Osteoblast (primary cell): ENCODE results near the gene COL27A1. TPM values are rescaled to one million over a fixed set of nuclear protein-coding genes. Genes with fewer than 3 reads are reported as not detected.

Experiments used
- DNase-seq: peaks from one replicate; pipeline ENCODE4 v3.0.0; 2011; ENCODE audit warnings: low spot score, mixed read lengths; ENCODE audit not compliant: insufficient read length; ENCODE audit errors: missing footprints
- H2AFZ ChIP-seq: 2 replicates; pipeline ENCODE4 v1.6.0; 2011; ENCODE audit warnings: mild to moderate bottlenecking, low read length
- H3K27ac ChIP-seq: 2 replicates; pipeline ENCODE4 v1.5.1; 2011; ENCODE audit warnings: mild to moderate bottlenecking, low read depth, low read length, moderate library complexity
- H3K27me3 ChIP-seq: 2 replicates; pipeline ENCODE4 v1.6.0; 2012; ENCODE audit warnings: mild to moderate bottlenecking, control low read depth, inconsistent platforms, low read length, moderate library complexity; ENCODE audit not compliant: insufficient read depth
- H3K36me3 ChIP-seq: 2 replicates; pipeline ENCODE4 v1.5.1; 2011; ENCODE audit warnings: mild to moderate bottlenecking, low read length, control low read depth, moderate library complexity; ENCODE audit not compliant: insufficient read depth
- H3K4me1 ChIP-seq: 2 replicates; pipeline ENCODE4 v1.5.1; 2011; ENCODE audit warnings: mild to moderate bottlenecking, low read length, control low read depth, moderate library complexity; ENCODE audit not compliant: insufficient read depth
- H3K4me2 ChIP-seq: 2 replicates; pipeline ENCODE4 v1.6.0; 2011; ENCODE audit warnings: mild to moderate bottlenecking, low read length; ENCODE audit not compliant: insufficient read depth
- H3K4me3 ChIP-seq: fragments of 200-600 bp; sonication (generic); 3 replicates; pipeline ENCODE4 v1.5.1; 2012; ENCODE audit warnings: mild to moderate bottlenecking, low read length, inconsistent platforms; ENCODE audit not compliant: insufficient read depth
- H3K79me2 ChIP-seq: 2 replicates; pipeline ENCODE4 v1.6.0; 2012; ENCODE audit warnings: mild to moderate bottlenecking, low read length, control low read depth, inconsistent platforms; ENCODE audit not compliant: insufficient read depth
- H3K9me3 ChIP-seq: 2 replicates; pipeline ENCODE4 v1.5.1; 2011; ENCODE audit warnings: low read depth, low read length, control low read depth
- H4K20me1 ChIP-seq: 2 replicates; pipeline ENCODE4 v1.6.0; 2012; ENCODE audit warnings: mild to moderate bottlenecking, low read length, control low read depth; ENCODE audit not compliant: insufficient read depth
- CTCF ChIP-seq: IDR thresholded peaks from 2 replicates; pipeline ENCODE4 v1.5.1; 2011; ENCODE audit warnings: mild to moderate bottlenecking, low read depth, low read length, moderate library complexity; ENCODE audit errors: extremely low read depth
- total RNA-seq: library from RNA; depleted of rRNA; stranded (reverse); fragments of >200 nt; gene quantifications from 2 replicates; pipeline ENCODE4 v1.2.3, GENCODE V29; 2012

COL27A1 gene
- total RNA-seq, 1 donor: 10.1 TPM

DNA sequence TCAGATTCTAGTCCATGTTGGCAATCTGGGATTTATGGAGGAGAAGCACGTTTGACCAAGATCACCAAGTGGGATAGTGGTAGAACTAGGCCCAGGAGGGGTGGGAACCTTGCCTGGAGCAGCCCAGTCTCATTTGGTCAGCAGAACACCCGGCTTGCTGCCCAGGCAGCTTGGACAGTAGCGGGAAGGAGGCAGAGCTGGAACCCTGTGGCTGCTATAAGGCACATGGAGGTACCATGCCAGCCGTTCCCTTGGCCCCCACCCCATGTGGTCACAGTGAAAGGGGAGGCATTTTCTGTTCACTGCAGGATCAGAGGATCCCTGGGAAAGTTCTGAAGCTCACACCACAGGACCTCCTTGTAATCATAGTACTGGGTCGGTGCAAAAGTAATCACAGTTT, 92.2 kb downstream of the COL27A1 start:
- no peak for TF ChIP-seq CTCF
- no peak overlapping the region for H3K27ac ChIP-seq

GRCh38 chr9:114248299-114248707, 93.0 kb downstream of the COL27A1 start:
- no peak for DNase-seq
- Histone ChIP-seq H3K4me2 (no peak overlapping the region), H3K27me3 (no peaks in the 10 kb centered on the region), H2AFZ (no peak overlapping the region), H3K36me3 (no peaks in the 10 kb centered on the region), H3K79me2 (no peaks in the 10 kb centered on the region), H3K4me3 (no peak overlapping the region), H3K9me3 (no peaks in the 10 kb centered on the region), H3K4me1 (peaks cover 8% of the 10 kb centered on the region), H3K27ac (no peak overlapping the region), H4K20me1 (no peaks in the 10 kb centered on the region)
- TF ChIP-seq CTCF: no peak

More for the DNA sequence above, 92.2 kb downstream of the COL27A1 start:
- Histone ChIP-seq H3K4me1 (peaks cover 8% of the 10 kb centered on the region), H2AFZ (no peak overlapping the region), H3K79me2 (no peaks in the 10 kb centered on the region), H3K4me3 (no peak overlapping the region), H4K20me1 (no peaks in the 10 kb centered on the region), H3K36me3 (no peaks in the 10 kb centered on the region), H3K27me3 (no peaks in the 10 kb centered on the region), H3K9me3 (no peaks in the 10 kb centered on the region), H3K4me2 (no peak overlapping the region)
- no peak for DNase-seq

DNA sequence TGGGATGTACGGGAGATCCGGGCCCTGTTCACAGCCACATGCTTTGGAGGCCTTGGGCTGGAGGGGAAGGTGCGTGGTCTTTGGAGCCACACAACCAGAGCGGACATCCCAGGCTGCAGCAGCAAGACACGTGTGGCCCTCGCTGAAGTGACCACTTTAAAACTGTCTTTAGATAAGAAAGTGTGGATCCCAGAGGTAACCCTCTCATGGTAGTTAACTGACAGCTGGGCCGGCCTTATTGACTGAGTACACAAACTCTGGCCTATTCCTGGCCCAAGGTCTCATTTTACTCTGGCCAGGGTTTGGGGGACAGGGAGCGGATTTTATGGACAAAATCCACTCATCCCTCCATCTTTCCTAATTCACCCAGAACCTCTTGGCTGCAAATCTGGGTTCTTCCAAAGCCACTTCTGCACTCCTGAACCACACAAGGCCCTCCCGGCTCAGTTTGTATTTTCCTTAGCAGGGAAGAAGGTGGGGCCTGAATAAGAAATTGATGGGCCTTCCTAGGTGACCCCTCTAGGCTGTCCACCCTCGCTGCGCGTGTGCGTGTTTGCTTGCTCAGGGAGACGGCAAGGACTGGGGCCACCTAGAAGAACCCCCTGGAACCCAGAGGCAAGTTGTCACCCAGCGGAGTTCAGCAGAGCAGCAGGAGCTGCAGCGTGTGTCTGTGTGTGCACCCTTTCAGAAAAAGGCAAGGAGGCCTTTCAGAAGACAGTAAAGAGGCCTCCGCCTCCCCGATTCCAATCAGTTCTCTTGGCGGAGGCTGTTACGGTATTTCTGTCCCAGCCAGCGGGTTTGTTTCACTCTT, 94.3 kb downstream of the COL27A1 start:
- TF ChIP-seq CTCF: no peak
- no peak overlapping the region for H3K27ac ChIP-seq

GRCh38 chr9:114250235-114250568, 94.9 kb downstream of the COL27A1 start:
- H3K4me1 ChIP-seq: peaks cover 8% of the 10 kb centered on the region
- H3K4me2 ChIP-seq: peak overlapping the region; percentile 55
- TF ChIP-seq CTCF: no peak
- H4K20me1 ChIP-seq: no peaks in the 10 kb centered on the region
- H3K27me3 ChIP-seq: no peaks in the 10 kb centered on the region
- H2AFZ ChIP-seq: peak overlapping the region; percentile 76
- no peaks in the 10 kb centered on the region for H3K36me3 ChIP-seq
- DNase-seq: peak; percentile 97
- no peaks in the 10 kb centered on the region for H3K79me2 ChIP-seq
- H3K9me3 ChIP-seq: no peaks in the 10 kb centered on the region
- H3K27ac ChIP-seq: no peak overlapping the region
- H3K4me3 ChIP-seq: peak overlapping the region; percentile 50

More for the DNA sequence above, 94.3 kb downstream of the COL27A1 start:
- Histone ChIP-seq H3K4me3 (no peak overlapping the region), H3K9me3 (no peaks in the 10 kb centered on the region), H3K4me1 (peaks cover 8% of the 10 kb centered on the region), H2AFZ (peak overlapping the region; percentile 76), H3K4me2 (peak overlapping the region; percentile 55), H3K27me3 (no peaks in the 10 kb centered on the region), H3K79me2 (no peaks in the 10 kb centered on the region), H3K36me3 (no peaks in the 10 kb centered on the region), H4K20me1 (no peaks in the 10 kb centered on the region)
- no peak for DNase-seq
